HG02763 (cell line): Measurements from ENCODE around the gene GJB3.
A peak's percentile ranks its signal among the peaks of the same experiment; 100 is the strongest.
"Not testable (repeated sequence)": the region's sequence is repeated elsewhere in the genome, so short reads cannot be mapped to it uniquely, and the experiment has no call there.

ENCODE experiments used
- ATAC-seq: cut with Tn5 transposase; IDR thresholded peaks from one replicate; pipeline ENCODE4 v1.9.1; 2021; ENCODE audit warnings: mild to moderate bottlenecking, moderate library complexity; ENCODE audit not compliant: unreplicated experiment

Gene GJB3

DNA sequence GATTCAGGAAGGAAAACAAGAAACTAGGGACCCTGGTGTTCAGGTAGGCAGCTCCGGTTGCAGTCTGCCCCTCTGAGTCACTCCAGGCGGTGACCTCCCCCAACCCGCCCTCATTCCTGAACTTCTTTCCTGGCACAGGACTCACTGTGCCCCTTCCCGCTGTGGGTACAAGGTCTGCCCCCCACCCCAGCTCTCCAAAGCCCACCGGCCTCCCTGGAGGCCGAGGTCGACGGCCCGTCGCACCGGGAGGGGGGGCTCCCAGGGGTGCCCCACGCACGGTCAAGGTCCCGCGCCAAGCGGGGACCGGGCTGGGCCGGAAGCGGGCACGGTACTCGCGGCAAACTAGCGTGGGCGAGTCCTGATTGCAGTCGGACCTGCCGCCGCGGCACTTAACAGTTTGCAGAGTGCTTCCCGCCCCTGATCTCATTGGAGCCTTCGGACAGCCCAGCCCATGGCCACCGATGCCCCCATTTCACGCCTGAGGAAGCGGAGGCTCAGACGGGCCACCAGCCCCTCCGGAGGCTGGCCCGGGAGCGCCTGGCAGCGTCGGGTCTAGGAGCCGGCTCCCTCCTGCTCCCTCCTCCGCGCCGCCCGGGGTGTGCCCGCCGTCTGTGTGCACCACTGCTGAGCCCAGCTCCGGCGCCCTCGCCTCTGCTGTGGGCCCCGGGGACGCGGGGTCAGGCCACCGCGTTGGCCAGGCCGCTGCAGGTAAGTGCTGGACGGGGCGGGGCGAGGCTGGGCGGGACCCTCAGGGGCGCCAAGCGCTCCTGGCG is at the start of gene GJB3:
Gene GJB3 (plus strand): TSS at position 144 of the 773 bp plus-strand sequence. CDS start 3,549 bp downstream, outside the sequence.
- ATAC-seq: no peak

DNA sequence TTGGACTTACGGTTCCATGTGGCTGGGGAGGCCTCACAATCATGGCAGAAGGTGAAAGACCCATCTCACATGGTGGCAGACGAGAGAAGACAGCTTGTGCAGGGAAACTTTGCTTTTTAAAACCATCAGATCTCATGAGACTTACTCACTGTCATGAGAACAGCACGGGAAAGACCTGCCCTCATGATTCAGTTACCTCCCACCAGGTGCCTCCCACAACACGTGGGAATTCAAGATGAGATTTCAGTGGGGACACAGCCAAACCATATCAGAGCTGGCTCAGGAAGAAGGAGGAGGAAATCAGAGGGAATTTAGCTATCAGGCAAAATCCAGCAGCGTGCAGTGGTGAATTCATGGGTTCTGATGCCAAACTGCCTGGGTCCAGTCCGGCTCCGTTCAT is 48.2 kb upstream of the GJB3 start:
- ATAC-seq: not testable (repeated sequence)

- ATAC-seq: no peak
Observed at GRCh38 chr1:34736692-34737091, 44.3 kb upstream of the GJB3 start.

DNA sequence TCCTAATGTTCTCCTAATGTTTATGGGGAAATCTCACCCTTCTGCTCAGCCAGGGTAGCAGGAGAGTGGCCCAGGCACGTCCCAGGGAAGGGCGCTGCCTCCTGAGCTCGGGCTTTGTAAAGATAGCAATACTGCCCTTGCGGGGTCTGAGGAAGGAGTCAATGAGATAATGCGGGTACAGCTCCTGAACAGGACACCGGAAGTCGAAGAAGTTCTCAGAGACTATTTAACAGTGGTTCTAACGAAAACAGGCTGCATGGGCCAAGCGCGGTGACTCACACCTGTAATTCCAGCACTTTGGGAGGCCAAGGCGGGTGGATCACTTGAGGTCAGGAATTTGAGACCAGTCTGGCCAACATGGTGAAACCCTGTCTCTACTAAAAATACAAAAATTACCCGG is 43.8 kb upstream of the GJB3 start:
- not testable (repeated sequence) for ATAC-seq

GRCh38 chr1:34739613-34740012 is 41.4 kb upstream of the GJB3 start:
- ATAC-seq: no peak

DNA sequence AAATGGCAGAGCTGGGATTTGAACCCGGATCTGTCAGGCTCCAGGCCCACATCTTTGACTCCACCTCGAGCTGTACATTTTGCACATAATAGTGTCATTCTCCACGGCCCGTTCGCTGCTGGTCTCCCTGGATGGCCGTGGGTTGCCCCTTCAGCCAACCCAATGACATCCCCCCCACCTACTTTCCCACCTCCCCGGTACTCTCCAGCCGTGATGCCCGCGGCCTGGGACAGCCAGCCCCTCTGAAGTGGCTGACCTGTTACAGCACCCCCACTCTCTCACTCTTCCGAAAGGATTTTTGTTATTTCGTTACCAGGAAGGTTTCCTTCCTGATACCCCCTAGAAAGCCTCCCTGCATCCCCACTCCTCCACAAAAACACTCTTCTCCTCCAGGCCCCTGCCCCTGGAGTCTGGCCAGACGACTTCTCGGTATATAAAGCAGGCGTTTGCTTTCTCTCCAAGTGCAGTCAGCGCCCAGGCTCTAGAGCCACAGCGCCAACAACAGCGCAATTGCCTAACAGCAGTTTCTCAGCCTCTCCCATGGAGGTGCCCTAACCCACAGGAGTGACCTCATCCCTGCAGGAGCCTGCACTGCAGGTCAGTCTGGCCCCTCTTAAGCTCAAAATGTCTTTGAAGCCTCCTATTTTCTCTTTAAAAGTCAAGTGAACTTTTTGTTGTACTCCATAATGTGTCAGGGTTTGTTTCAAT is 40.7 kb upstream of the GJB3 start:
- no peak for ATAC-seq

DNA sequence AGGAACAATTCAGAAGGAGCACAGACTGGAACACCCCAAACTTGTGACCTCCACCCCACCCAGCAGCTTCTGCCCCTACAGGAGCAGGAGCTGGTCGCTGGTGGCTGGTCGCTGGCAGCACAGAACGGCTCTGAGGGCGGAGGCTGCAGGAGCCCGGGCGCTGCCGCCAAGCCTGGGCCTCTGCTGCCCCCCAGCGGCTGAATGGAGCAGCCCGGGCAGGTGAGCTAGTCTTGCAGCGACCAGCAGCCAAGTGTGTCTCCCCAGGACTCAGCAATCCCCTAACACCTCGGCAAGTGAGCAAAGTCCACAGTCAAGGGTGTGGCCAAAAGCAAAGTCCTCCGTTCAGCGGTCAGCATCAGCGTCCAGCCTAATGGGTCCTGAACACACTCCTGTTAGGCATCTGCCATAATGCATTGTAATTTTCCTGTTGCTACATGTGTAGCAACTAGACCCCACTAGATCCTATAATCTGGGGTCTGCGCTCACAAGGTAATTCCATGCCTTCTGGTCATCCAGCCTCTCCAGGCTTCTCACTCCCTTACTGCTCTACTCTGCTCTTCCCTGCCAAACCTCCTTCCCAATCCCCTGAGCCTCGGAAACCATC is 38.2 kb upstream of the GJB3 start:
- ATAC-seq: peak; percentile 53

- no peak for ATAC-seq
Observed at GRCh38 chr1:34743775-34744174, 37.2 kb upstream of the GJB3 start.

- ATAC-seq: no peak
Observed at GRCh38 chr1:34744851-34745250, 36.2 kb upstream of the GJB3 start.

- ATAC-seq: no peak
Observed at GRCh38 chr1:34745666-34746065, 35.3 kb upstream of the GJB3 start.

DNA sequence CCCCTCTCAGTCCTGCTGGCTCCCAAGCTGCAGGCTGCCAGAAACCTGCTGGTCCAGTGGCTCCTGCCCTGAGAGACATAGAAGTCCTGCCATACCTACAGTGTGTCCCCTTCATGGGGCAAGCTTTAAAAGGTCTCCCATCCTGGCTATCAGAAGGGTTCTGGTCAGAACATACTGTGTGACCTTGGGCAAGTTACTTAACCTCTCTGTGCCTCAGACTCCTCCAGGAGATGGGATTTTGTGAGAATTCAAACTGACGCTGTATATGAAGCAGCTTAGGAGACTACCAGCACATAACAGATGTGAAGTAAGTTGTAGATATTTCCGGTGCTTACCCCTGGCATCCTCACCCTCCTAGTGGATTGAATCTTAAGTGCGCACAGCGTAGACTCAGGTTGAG is 34.9 kb upstream of the GJB3 start:
- no peak for ATAC-seq

DNA sequence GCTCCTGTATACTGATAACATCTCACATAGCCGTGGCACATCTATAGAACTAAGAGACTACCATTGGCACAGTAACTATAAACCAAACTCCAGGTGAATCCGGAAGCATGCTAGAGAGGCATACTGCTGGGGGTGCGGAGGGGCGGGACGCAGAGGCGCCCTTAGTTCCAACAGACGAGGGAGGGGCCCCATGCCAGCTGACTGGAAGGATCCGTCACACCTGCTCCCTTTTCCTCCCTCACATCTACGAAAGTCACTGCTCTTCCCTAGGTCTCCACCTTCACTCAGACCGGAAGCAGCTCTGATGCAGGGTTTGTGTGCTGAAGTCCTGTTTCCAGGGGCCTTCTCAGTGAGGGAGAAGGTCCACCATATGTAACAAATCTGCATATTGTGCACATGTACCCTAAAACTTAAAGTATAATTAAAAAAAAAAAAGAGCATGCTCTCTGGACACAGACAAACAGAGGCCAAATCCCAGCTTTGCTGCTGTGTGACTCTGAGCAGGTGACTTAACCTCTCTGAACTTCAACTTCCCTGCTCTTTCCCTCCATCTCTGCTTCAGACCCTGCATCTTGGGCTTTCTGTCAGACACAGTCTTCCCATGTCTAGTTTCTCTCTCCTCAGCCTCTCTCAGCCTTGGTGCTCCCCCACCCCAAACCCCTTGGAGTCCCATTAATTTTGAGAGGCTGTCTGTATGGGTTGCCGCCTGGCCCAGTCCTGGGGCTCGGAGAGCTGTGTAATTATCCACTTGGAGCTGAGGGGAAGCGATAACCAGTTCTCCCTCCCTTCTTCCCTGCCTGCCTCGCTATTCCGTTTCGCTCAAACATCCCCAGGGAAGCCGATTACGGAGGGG is 34.0 kb upstream of the GJB3 start:
- ATAC-seq: no peak

- no peak for ATAC-seq
Observed at GRCh38 chr1:34747638-34747941, 33.4 kb upstream of the GJB3 start.

- no peak for ATAC-seq
Observed at GRCh38 chr1:34749992-34750391, 31.0 kb upstream of the GJB3 start.

DNA sequence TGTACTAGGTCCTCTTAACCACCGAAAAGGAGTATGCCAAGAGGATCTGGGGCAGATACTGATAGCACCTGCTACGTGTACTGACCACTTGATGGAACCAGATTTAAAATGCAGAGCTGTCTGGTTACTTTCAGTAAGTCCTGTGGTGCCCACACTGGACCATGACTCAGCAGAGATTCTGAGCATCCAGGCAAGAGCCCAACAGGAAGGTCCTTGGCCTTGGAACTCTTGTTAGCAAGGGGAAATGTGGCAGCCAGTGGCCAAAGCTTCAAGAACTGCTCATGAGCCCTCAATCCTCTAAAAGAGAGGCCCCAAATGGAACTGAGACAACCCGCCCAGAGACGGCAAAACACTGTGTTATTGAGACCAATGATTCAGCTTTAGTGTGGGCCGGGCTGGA is 30.4 kb upstream of the GJB3 start:
- no peak for ATAC-seq

DNA sequence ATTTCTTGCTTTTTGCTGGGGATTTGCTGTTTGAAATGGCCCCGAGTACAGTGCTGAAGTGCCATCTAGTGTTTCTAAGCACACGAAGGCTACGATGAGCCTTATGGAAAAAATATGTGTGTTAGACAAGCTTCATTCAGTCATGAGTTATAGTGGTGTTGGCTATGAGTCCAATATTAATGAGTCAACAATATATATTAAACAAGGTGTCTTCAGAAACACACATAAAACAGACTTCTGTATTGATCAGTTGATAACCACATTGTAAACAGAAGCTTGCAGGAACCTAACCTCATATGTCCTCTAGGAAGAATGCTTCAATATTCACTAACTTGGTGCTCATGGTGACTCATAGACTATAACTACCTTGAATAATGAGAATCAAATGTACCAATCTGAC is 27.9 kb upstream of the GJB3 start:
- no peak for ATAC-seq

- ATAC-seq: no peak
Observed at GRCh38 chr1:34754964-34755637, 25.9 kb upstream of the GJB3 start, which contains the start of gene GJB5. Gene GJB5 (plus strand): TSS chr1:34755047. CDS start chr1:34757331, 2,284 bp downstream.

DNA sequence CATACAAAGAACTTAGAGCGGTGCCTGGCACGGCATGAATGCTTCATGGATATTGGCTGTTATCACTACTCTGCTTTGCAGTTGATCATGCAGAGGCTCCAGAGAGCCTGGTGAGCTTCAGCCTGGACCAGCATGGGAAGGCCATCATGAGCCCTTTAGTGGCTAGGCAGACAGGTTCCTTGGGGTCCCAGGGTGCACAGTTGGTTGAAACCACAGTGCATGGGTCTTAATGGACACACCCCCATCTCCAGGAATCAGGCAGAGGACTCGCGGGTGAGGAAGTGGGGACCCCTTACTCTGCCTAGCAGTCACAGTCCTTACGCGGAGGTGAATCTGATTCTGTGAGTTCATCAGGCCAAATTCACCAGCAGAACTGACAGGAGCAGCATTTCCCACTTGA is 25.1 kb upstream of the GJB3 start:
- no peak for ATAC-seq

DNA sequence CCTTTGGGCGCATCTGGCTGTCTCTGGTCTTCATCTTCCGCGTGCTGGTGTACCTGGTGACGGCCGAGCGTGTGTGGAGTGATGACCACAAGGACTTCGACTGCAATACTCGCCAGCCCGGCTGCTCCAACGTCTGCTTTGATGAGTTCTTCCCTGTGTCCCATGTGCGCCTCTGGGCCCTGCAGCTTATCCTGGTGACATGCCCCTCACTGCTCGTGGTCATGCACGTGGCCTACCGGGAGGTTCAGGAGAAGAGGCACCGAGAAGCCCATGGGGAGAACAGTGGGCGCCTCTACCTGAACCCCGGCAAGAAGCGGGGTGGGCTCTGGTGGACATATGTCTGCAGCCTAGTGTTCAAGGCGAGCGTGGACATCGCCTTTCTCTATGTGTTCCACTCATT is 23.6 kb upstream of the GJB3 start:
- ATAC-seq: no peak

- ATAC-seq: no peak
Observed at GRCh38 chr1:34758751-34759150, 22.3 kb upstream of the GJB3 start.
